WTC11 (cell line): ENCODE measurements around the gene TRAF7. TPM values are rescaled to one million over a fixed set of nuclear protein-coding genes. Genes with fewer than 3 reads are reported as not detected.

ENCODE experiments used
- ATAC-seq: fragments of 200-7000 bp; cut with Tn5 transposase; 2 replicates; pipeline ENCODE4 v1.10.0; 2021; ENCODE audit warnings: mild to moderate bottlenecking, moderate library complexity
- CTCF ChIA-PET: fragments of 300-600 bp; sonication (Branson Sonifier 250); formaldehyde crosslinking; loops from one replicate; lab custom pipeline; 2021; ENCODE audit warnings: antibody characterized with exemption; lab: Charles Lee
- POLR2A ChIA-PET: fragments of 350-600 bp; sonication (Branson Sonifier 250); formaldehyde crosslinking; loops from one replicate; lab custom pipeline; 2021; ENCODE audit warnings: antibody characterized with exemption; lab: Charles Lee
- DNase-seq: peaks from one replicate; pipeline ENCODE4 v3.0.0; 2021; ENCODE audit warnings: low spot score
- H3K27ac Mint-ChIP-seq: 2 replicates; pipeline ENCODE4 v1.8.0; 2021; ENCODE audit warnings: mixed read lengths
- H3K27me3 Mint-ChIP-seq: 2 replicates; pipeline ENCODE4 v1.8.0; 2021; ENCODE audit warnings: low read depth, mild to moderate bottlenecking, moderate library complexity, mixed read lengths
- H3K36me3 Mint-ChIP-seq: 2 replicates; pipeline ENCODE4 v1.8.0; 2021; ENCODE audit warnings: mixed read lengths
- H3K4me1 Mint-ChIP-seq: 2 replicates; pipeline ENCODE4 v1.8.0; 2022; ENCODE audit warnings: mixed read lengths
- H3K4me3 Mint-ChIP-seq: 2 replicates; pipeline ENCODE4 v1.8.0; 2021; ENCODE audit warnings: mild to moderate bottlenecking, moderate library complexity, mixed read lengths
- H3K9me3 Mint-ChIP-seq: 2 replicates; pipeline ENCODE4 v1.8.0; 2021; ENCODE audit warnings: mixed read lengths
- ATF1 ChIP-seq: sonication (generic); formaldehyde crosslinking; IDR thresholded peaks from 2 replicates; pipeline ENCODE4 v1.8.1; 2023; ENCODE audit warnings: mild to moderate bottlenecking, moderate library complexity, missing genetic modification reagents
- ATF2 ChIP-seq: sonication (generic); formaldehyde crosslinking; IDR thresholded peaks from 2 replicates; pipeline ENCODE4 v1.8.1; 2022; ENCODE audit warnings: low read depth, missing genetic modification reagents, borderline replicate concordance
- CDX4 ChIP-seq: fragments of 250-450 bp; sonication (Bioruptor Pico); IDR thresholded peaks from 2 replicates; pipeline ENCODE4 v1.9.0; 2021; ENCODE audit warnings: moderate library complexity, mild to moderate bottlenecking, inconsistent platforms, borderline replicate concordance
- CTCF ChIP-seq: fragments of 200-600 bp; IDR thresholded peaks from 2 replicates; pipeline ENCODE4 v1.8.0; 2022; ENCODE audit warnings: antibody characterized with exemption
- E2F1 ChIP-seq: sonication (generic); formaldehyde crosslinking; IDR thresholded peaks from 2 replicates; pipeline ENCODE4 v1.8.0; 2022; ENCODE audit warnings: mild to moderate bottlenecking, missing genetic modification reagents
- E2F4 ChIP-seq: sonication (generic); formaldehyde crosslinking; IDR thresholded peaks from 2 replicates; pipeline ENCODE4 v1.8.1; 2022; ENCODE audit warnings: low read depth, mild to moderate bottlenecking, moderate library complexity, missing genetic modification reagents, borderline replicate concordance
- ERG ChIP-seq: fragments of 250-450 bp; sonication (Bioruptor Pico); IDR thresholded peaks from 2 replicates; pipeline ENCODE4 v1.8.0; 2021; ENCODE audit warnings: mild to moderate bottlenecking
- ESRRA ChIP-seq: sonication (generic); formaldehyde crosslinking; IDR thresholded peaks from 2 replicates; pipeline ENCODE4 v1.8.1; 2022; ENCODE audit warnings: mild to moderate bottlenecking, missing genetic modification reagents, borderline replicate concordance
- GTF2I ChIP-seq: fragments of 250-450 bp; sonication (Bioruptor Pico); conservative IDR thresholded peaks from 2 replicates; pipeline ENCODE4 v1.4.0; 2021; ENCODE audit warnings: mild to moderate bottlenecking
- HMGXB4 ChIP-seq: sonication (generic); formaldehyde crosslinking; IDR thresholded peaks from 2 replicates; pipeline ENCODE4 v1.8.1; 2023; ENCODE audit warnings: mild to moderate bottlenecking, moderate library complexity, missing genetic modification reagents
- IRF1 ChIP-seq: sonication (generic); formaldehyde crosslinking; IDR thresholded peaks from 2 replicates; pipeline ENCODE4 v1.8.0; 2023; ENCODE audit warnings: missing genetic modification reagents
- IRF2 ChIP-seq: sonication (generic); formaldehyde crosslinking; IDR thresholded peaks from 2 replicates; pipeline ENCODE4 v1.8.0; 2022; ENCODE audit warnings: low read depth, missing genetic modification reagents, borderline replicate concordance
- KAT7 ChIP-seq: sonication (generic); formaldehyde crosslinking; IDR thresholded peaks from 2 replicates; pipeline ENCODE4 v1.8.1; 2023; ENCODE audit warnings: missing genetic modification reagents, mild to moderate bottlenecking, borderline replicate concordance
- PRRX2 ChIP-seq: fragments of 250-450 bp; sonication (Bioruptor Pico); IDR thresholded peaks from 2 replicates; pipeline ENCODE4 v1.8.0; 2021; ENCODE audit warnings: mild to moderate bottlenecking
- SMAD4 ChIP-seq: sonication (generic); formaldehyde crosslinking; IDR thresholded peaks from 2 replicates; pipeline ENCODE4 v1.8.0; 2022; ENCODE audit warnings: mild to moderate bottlenecking, missing genetic modification reagents
- SP1 ChIP-seq: sonication (generic); formaldehyde crosslinking; conservative IDR thresholded peaks from 2 replicates; pipeline ENCODE4 v1.8.1; 2022; ENCODE audit warnings: missing genetic modification reagents
- USF1 ChIP-seq: sonication (generic); formaldehyde crosslinking; IDR thresholded peaks from 2 replicates; pipeline ENCODE4 v1.8.0; 2022; ENCODE audit warnings: mild to moderate bottlenecking, missing genetic modification reagents
- ZNF232 ChIP-seq: sonication (generic); formaldehyde crosslinking; IDR thresholded peaks from 2 replicates; pipeline ENCODE4 v1.8.0; 2022; ENCODE audit warnings: mild to moderate bottlenecking, missing genetic modification reagents
- ZNF281 ChIP-seq: sonication (generic); formaldehyde crosslinking; IDR thresholded peaks from 2 replicates; pipeline ENCODE4 v1.8.0; 2023; ENCODE audit warnings: mild to moderate bottlenecking, missing genetic modification reagents
- ZNF317 ChIP-seq: sonication (generic); formaldehyde crosslinking; IDR thresholded peaks from 2 replicates; pipeline ENCODE4 v1.8.1; 2023; ENCODE audit warnings: low read depth, mild to moderate bottlenecking, moderate library complexity, missing genetic modification reagents, borderline replicate concordance
- ZNF423 ChIP-seq: fragments of 250-450 bp; sonication (Bioruptor Pico); IDR thresholded peaks from 2 replicates; pipeline ENCODE4 v2.1.2; 2022; ENCODE audit warnings: mild to moderate bottlenecking, moderate library complexity
- total RNA-seq: library from RNA; stranded (reverse); gene quantifications from 3 replicates; pipeline ENCODE4 v1.2.3, GENCODE V29; 2021

TRAF7 gene
- total RNA-seq, 1 experiment from 2014 or later, result 148 TPM

- Mint-ChIP-seq H3K27me3 (no peaks in the 10 kb centered on the region), H3K4me1 (peaks cover 6% of the 10 kb centered on the region), H3K27ac (peak overlapping the region; percentile 36; the same call in 1 of the 2 replicates), H3K9me3 (no peaks in the 10 kb centered on the region), H3K36me3 (peaks cover 18% of the 10 kb centered on the region), H3K4me3 (no peak overlapping the region)
- ChIA-PET POLR2A (no interaction called here), CTCF (no interaction called here)
- TF ChIP-seq SP1 (CRISPR knock-in tag), result no peak
- TF ChIP-seq ATF1 (CRISPR knock-in tag), result no peak
- TF ChIP-seq E2F4 (CRISPR knock-in tag), result no peak
- no peak for TF ChIP-seq IRF2
- TF ChIP-seq SMAD4 (CRISPR knock-in tag), result no peak
- TF ChIP-seq HMGXB4 (CRISPR knock-in tag), result no peak
- no peak for TF ChIP-seq ZNF317
- ATAC-seq (no peak), DNase-seq (no peak)
Observed at GRCh38 chr16:2163211-2163881, 7.8 kb downstream of the TRAF7 start.

- POLR2A ChIA-PET, result no interaction called here
- Mint-ChIP-seq H3K27me3 (no peaks in the 10 kb centered on the region), H3K4me1 (no peaks in the 10 kb centered on the region), H3K36me3 (peaks cover 18% of the 10 kb centered on the region), H3K9me3 (no peaks in the 10 kb centered on the region), H3K27ac (no peak overlapping the region), H3K4me3 (no peak overlapping the region)
- DNase-seq (no peak), ATAC-seq (no peak)
- CTCF ChIA-PET, result no interaction called here
- TF ChIP-seq CTCF (no peak), GTF2I (CRISPR knock-in tag) (no peak), ATF2 (CRISPR knock-in tag) (no peak), ERG (CRISPR knock-in tag) (no peak), E2F1 (no peak), CDX4 (CRISPR knock-in tag) (no peak), USF1 (CRISPR knock-in tag) (no peak), ZNF232 (CRISPR knock-in tag) (no peak), ESRRA (no peak), SMAD4 (CRISPR knock-in tag) (no peak), ZNF281 (CRISPR knock-in tag) (no peak), ZNF423 (CRISPR knock-in tag) (no peak), IRF1 (no peak), KAT7 (no peak), PRRX2 (CRISPR knock-in tag) (no peak)
Observed at GRCh38 chr16:2165861-2166260, 10.3 kb downstream of the TRAF7 start.
